Left ventricle myocardium inferior (tissue), 1 donor: Measurements from ENCODE around the gene HAPLN2. TPM values are rescaled to one million over a fixed set of nuclear protein-coding genes. Genes with fewer than 3 reads are reported as not detected.

ENCODE experiments used
- DNase-seq: peaks from one replicate; pipeline ENCODE4 v3.0.0-alpha.2; 2020
- H3K27ac ChIP-seq: fragments of 200-600 bp; replicated peaks from 2 replicates; pipeline ENCODE4 v1.8.0; 2021
- H3K27me3 ChIP-seq: fragments of 200-600 bp; 2 replicates; pipeline ENCODE4 v1.8.0; 2021; ENCODE audit warnings: low read depth
- H3K36me3 ChIP-seq: fragments of 200-600 bp; 2 replicates; pipeline ENCODE4 v1.8.0; 2021
- H3K4me1 ChIP-seq: fragments of 200-600 bp; 2 replicates; pipeline ENCODE4 v1.8.0; 2021
- H3K4me3 ChIP-seq: fragments of 200-600 bp; 2 replicates; pipeline ENCODE4 v1.8.0; 2021; ENCODE audit warnings: mild to moderate bottlenecking, moderate library complexity
- H3K9me3 ChIP-seq: fragments of 200-600 bp; replicated peaks from 2 replicates; pipeline ENCODE4 v1.8.0; 2021
- CTCF ChIP-seq: fragments of 200-600 bp; IDR thresholded peaks from 2 replicates; pipeline ENCODE4 v1.8.0; 2021; ENCODE audit warnings: antibody characterized with exemption, mild to moderate bottlenecking, borderline replicate concordance
- intact Hi-C: fragments of 100-400 bp; cut with micrococcal nuclease; formaldehyde crosslinking; loops from one replicate; pipeline ENCODE4 v1.11.0; 2022
- total RNA-seq: library from RNA; stranded (reverse); fragmentation: NEBNext Ultra II Directional; extraction: Animal tissue kit (Norgen Biotek cat#: 25700); gene quantifications from one replicate; pipeline ENCODE4 v1.2.1, GENCODE V29; 2021
- donor health status: DM: no; HTN: yes; CAD: no; lungs with severe emphysema.

HAPLN2 gene
- total RNA-seq, 1 donor from 2014 or later: 1.2 TPM

- Histone ChIP-seq H3K9me3 (no peaks in the 10 kb centered on the region), H3K36me3 (peaks cover 53% of the 10 kb centered on the region), H3K27ac (no peak overlapping the region), H3K27me3 (no peaks in the 10 kb centered on the region), H3K4me1 (peaks cover 21% of the 10 kb centered on the region), H3K4me3 (no peak overlapping the region)
- DNase-seq: no peak
- intact Hi-C loops: no loop called here
- no peak for TF ChIP-seq CTCF
Observed at GRCh38 chr1:156593661-156593989, 25.6 kb upstream of the HAPLN2 start.

GRCh38 chr1:156594190-156594589, 25.0 kb upstream of the HAPLN2 start:
- intact Hi-C loops: no loop called here
- H3K36me3 ChIP-seq: peaks cover 53% of the 10 kb centered on the region

GRCh38 chr1:156595016-156595415, 24.2 kb upstream of the HAPLN2 start:
- DNase-seq: no peak
- no peaks in the 10 kb centered on the region for H3K9me3 ChIP-seq
- peaks cover 21% of the 10 kb centered on the region for H3K4me1 ChIP-seq
- no peaks in the 10 kb centered on the region for H3K27me3 ChIP-seq
- no peak overlapping the region for H3K4me3 ChIP-seq
- no peak overlapping the region for H3K27ac ChIP-seq
- no peak for TF ChIP-seq CTCF
- intact Hi-C loops: no loop called here
- H3K36me3 ChIP-seq: peaks cover 53% of the 10 kb centered on the region

More at GRCh38 chr1:156594190-156594589, 25.0 kb upstream of the HAPLN2 start:
- no peak for TF ChIP-seq CTCF
- no peak for DNase-seq
- no peak overlapping the region for H3K4me3 ChIP-seq
- H3K9me3 ChIP-seq: no peaks in the 10 kb centered on the region
- no peaks in the 10 kb centered on the region for H3K27me3 ChIP-seq
- peaks cover 21% of the 10 kb centered on the region for H3K4me1 ChIP-seq
- H3K27ac ChIP-seq: no peak overlapping the region

- DNase-seq: no peak
- no peaks in the 10 kb centered on the region for H3K27me3 ChIP-seq
- H3K9me3 ChIP-seq: no peaks in the 10 kb centered on the region
- peaks cover 53% of the 10 kb centered on the region for H3K36me3 ChIP-seq
- H3K4me1 ChIP-seq: peaks cover 27% of the 10 kb centered on the region
- H3K27ac ChIP-seq: no peak overlapping the region
- no peak overlapping the region for H3K4me3 ChIP-seq
- no peak for TF ChIP-seq CTCF
- intact Hi-C loops: no loop called here
Observed at GRCh38 chr1:156596426-156596825, 22.8 kb upstream of the HAPLN2 start.

GRCh38 chr1:156598125-156598524, 21.1 kb upstream of the HAPLN2 start:
- no peaks in the 10 kb centered on the region for H3K9me3 ChIP-seq
- TF ChIP-seq CTCF: no peak
- H3K36me3 ChIP-seq: peaks cover 48% of the 10 kb centered on the region
- H3K4me1 ChIP-seq: peaks cover 30% of the 10 kb centered on the region
- intact Hi-C loops: no loop called here
- H3K4me3 ChIP-seq: no peak overlapping the region
- no peaks in the 10 kb centered on the region for H3K27me3 ChIP-seq
- H3K27ac ChIP-seq: no peak overlapping the region
- DNase-seq: no peak
